ENCODE data around the gene ZNF614. TPM values are rescaled to one million over a fixed set of nuclear protein-coding genes. Genes with fewer than 3 reads are reported as not detected.
"Not testable (repeated sequence)": the region's sequence is repeated elsewhere in the genome, so short reads cannot be mapped to it uniquely, and the experiment has no call there.

Gene ZNF614
- total RNA-seq, 4 donors from 2014 or later, result 5.8 to 10.3 (median 7.7) TPM

DNA sequence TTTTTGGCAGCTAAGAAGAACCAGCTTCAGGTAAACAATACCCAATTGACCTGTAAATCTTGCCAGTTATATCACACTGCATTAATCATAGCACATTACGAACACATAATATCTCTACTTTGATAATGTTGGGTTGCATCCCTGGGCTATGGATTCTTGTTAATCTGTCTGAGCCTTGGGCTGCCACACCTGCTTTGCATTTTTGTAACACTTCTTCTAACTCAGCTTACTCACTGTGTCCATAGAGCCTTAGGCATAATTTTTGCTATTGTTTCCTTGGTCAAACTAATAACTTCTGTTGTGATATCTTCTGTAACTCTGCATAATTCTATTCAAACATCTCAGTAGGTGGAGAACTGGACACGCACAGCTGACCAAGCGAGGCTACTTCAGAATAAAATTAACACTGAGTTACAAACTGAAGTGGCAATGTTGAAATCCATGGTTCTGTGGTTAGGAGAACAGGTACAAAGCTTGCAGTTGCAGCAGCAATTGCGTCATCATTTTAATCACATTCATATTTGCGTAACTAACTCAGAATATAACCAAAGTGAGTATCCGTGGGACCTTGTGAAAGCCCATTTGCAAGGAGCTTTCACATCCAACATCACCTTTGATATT, 48.0 kb downstream of the ZNF614 start:
- Histone ChIP-seq H3K9me3 (peaks cover 0 to 81% (median 57%) of the 10 kb centered on the region in 4 donors), H3K27me3 (no peaks in the 10 kb centered on the region), H3K4me1 (peaks cover 3 to 8% (median 5%) of the 10 kb centered on the region in 4 donors), H3K4me3 (no peak overlapping the region), H3K36me3 (peaks cover 9 to 72% (median 24%) of the 10 kb centered on the region in 4 donors), H3K27ac (replicated peaks in 1 of 4) (no peak overlapping the region)
- DNase-seq (ENCODE audit: extremely low spot score), result no peak
- 91% methylated on average over 6 of the region's 6 CpGs for WGBS
- intact Hi-C loops (cut with DNase I), result no loop called here
- TF ChIP-seq POLR2AphosphoS5 (IDR thresholded peaks at IDR 0.05), result no peak
- TF ChIP-seq POLR2A (IDR thresholded peaks at IDR 0.05; ENCODE audit: low read depth), result no peak
- TF ChIP-seq, protein P1, sequence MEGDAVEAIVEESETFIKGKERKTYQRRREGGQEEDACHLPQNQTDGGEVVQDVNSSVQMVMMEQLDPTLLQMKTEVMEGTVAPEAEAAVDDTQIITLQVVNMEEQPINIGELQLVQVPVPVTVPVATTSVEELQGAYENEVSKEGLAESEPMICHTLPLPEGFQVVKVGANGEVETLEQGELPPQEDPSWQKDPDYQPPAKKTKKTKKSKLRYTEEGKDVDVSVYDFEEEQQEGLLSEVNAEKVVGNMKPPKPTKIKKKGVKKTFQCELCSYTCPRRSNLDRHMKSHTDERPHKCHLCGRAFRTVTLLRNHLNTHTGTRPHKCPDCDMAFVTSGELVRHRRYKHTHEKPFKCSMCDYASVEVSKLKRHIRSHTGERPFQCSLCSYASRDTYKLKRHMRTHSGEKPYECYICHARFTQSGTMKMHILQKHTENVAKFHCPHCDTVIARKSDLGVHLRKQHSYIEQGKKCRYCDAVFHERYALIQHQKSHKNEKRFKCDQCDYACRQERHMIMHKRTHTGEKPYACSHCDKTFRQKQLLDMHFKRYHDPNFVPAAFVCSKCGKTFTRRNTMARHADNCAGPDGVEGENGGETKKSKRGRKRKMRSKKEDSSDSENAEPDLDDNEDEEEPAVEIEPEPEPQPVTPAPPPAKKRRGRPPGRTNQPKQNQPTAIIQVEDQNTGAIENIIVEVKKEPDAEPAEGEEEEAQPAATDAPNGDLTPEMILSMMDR (IDR thresholded peaks at IDR 0.05), result no peak
- TF ChIP-seq EP300 (IDR thresholded peaks at IDR 0.05), result no peak

DNA sequence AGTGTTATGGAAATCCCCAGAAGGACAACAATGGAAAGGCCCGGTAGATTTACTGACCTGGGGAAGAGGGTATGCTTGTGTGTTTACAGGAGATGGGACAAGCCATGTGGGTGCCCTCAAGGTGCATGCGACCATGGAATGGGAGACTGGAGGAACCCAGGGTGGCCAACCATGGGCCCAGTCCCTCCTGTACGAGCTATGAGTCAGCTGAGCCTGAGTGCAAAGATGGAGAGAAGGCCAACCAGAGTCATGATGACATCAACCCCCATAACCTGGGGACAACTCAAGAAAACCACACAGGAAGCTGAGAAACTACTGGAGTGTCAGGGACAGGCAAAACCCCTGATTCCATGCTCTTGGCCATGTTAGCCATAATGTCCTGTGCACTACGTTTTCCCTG, 49.3 kb downstream of the ZNF614 start:
- peaks cover 2 to 88% (median 66%) of the 10 kb centered on the region in 4 donors for H3K9me3 ChIP-seq
- intact Hi-C loops (cut with DNase I), result no loop called here
- 100% methylated on average over 4 of the region's 4 CpGs for WGBS
- no peak overlapping the region for H3K4me3 ChIP-seq
- peaks cover 0 to 4% (median 0%) of the 10 kb centered on the region in 4 donors for H3K4me1 ChIP-seq
- H3K27ac ChIP-seq (replicated peaks in 1 of 4), result no peak overlapping the region
- peaks cover 20 to 83% (median 33%) of the 10 kb centered on the region in 4 donors for H3K36me3 ChIP-seq
- TF ChIP-seq POLR2A (IDR thresholded peaks at IDR 0.05; ENCODE audit: low read depth) (no peak), POLR2AphosphoS5 (IDR thresholded peaks at IDR 0.05) (no peak), EP300 (IDR thresholded peaks at IDR 0.05) (no peak)
- TF ChIP-seq, protein P1 (IDR thresholded peaks at IDR 0.05), result no peak
- DNase-seq (ENCODE audit: extremely low spot score), result no peak
- no peaks in the 10 kb centered on the region for H3K27me3 ChIP-seq

DNA sequence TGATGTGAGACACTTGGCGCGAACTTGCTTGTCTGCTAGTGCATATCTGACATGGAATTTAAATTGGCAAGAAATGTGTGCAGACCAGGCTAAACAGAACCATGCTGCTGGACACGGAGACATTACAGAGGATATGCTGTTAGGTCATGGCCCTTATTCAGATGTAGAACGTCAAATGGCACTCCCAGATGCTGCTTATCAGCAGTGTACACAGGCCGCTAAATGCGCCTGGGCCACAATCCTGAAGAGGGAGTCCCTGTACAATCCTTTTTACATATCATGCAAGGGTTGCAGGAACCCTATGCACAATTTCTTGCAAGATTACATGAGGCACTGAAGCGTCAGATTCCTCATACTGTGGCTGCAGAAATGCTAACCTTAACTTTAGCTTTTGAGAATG, 50.8 kb downstream of the ZNF614 start:
- intact Hi-C loops (cut with DNase I), result no loop called here
- peaks cover 35 to 87% (median 48%) of the 10 kb centered on the region in 4 donors for H3K36me3 ChIP-seq
- no peak overlapping the region for H3K27ac ChIP-seq (replicated peaks in 1 of 4)
- no peaks in the 10 kb centered on the region for H3K27me3 ChIP-seq
- WGBS, result 95% methylated on average over 6 of the region's 7 CpGs
- peaks cover 10 to 94% (median 77%) of the 10 kb centered on the region in 4 donors for H3K9me3 ChIP-seq
- TF ChIP-seq POLR2AphosphoS5 (IDR thresholded peaks at IDR 0.05) (no peak), POLR2A (IDR thresholded peaks at IDR 0.05; ENCODE audit: low read depth) (no peak), EP300 (IDR thresholded peaks at IDR 0.05) (no peak)
- TF ChIP-seq, protein P1 (IDR thresholded peaks at IDR 0.05), result no peak
- no peak overlapping the region for H3K4me3 ChIP-seq
- no peak for DNase-seq (ENCODE audit: extremely low spot score)
- no peaks in the 10 kb centered on the region for H3K4me1 ChIP-seq

DNA sequence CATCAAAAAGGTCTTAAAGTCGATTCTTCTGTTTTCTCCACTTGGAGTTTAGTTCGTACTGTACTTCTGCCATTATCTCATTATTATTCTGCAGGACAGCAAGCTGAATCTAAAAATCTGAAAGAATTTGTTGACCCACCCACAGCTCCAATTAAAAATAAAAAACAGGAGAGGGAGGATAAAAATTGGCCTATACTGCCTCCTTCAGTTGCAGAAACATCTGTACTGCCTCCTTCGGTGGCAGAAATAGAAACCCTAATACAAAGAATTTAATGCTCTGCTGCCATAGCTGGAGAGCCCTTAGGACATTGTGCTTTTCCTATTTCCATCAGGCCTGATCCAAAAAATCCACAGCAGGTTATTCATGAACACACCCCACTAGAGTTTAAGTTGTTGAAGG, 51.3 kb downstream of the ZNF614 start:
- TF ChIP-seq POLR2AphosphoS5 (IDR thresholded peaks at IDR 0.05) (no peak), EP300 (IDR thresholded peaks at IDR 0.05) (no peak), POLR2A (IDR thresholded peaks at IDR 0.05; ENCODE audit: low read depth) (no peak)
- TF ChIP-seq, protein P1 (IDR thresholded peaks at IDR 0.05), result no peak
- no peak overlapping the region for H3K27ac ChIP-seq (replicated peaks in 1 of 4)
- no peaks in the 10 kb centered on the region for H3K27me3 ChIP-seq
- DNase-seq (ENCODE audit: extremely low spot score), result no peak
- WGBS, result 93% methylated on average over 3 of the region's 3 CpGs
- intact Hi-C loops (cut with DNase I), result no loop called here
- peaks cover 40 to 92% (median 53%) of the 10 kb centered on the region in 4 donors for H3K36me3 ChIP-seq
- H3K4me1 ChIP-seq, result no peaks in the 10 kb centered on the region
- H3K9me3 ChIP-seq, result peaks cover 15 to 95% (median 81%) of the 10 kb centered on the region in 4 donors
- no peak overlapping the region for H3K4me3 ChIP-seq

DNA sequence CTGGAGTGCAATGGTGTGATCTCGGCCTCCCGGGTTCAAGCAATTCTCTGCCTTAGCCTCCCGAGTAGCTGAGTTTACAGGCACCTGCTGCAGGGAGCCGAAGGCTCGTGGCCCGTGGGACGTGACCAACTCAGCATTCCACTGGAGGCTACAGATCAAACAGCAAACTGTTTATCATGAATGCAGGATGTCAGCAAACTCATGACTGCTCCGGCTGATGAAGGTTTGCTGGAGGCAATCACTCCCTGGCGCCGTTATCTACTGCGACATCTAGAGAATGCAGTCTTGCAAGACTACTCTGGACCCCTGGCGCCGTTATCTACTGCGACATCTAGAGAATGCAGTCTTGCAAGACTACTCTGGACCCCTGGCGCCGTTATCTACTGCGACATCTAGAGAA, 52.4 kb downstream of the ZNF614 start:
- intact Hi-C loops (cut with DNase I); DNase-seq (ENCODE audit: extremely low spot score); H3K4me1 ChIP-seq; H3K4me3 ChIP-seq; H3K27me3 ChIP-seq; H3K27ac ChIP-seq (replicated peaks in 1 of 4): not testable (repeated sequence)
- Histone ChIP-seq H3K36me3 (peaks cover 47 to 93% (median 57%) of the 10 kb centered on the region in 4 donors), H3K9me3 (peaks cover 19 to 98% (median 89%) of the 10 kb centered on the region in 4 donors)
- 97% methylated on average over 17 of the region's 17 CpGs for WGBS
